Measurements from ENCODE around the gene OR2M3.

GRCh38 chr1:248152056-248152827 is 44.8 kb upstream of the OR2M3 start:
- TF ChIP-seq ELF4 (IDR thresholded peaks at IDR 0.05), result no peak
- TF ChIP-seq SP1 (IDR thresholded peaks at IDR 0.05), result no peak
- no peak for TF ChIP-seq FOXK2 (IDR thresholded peaks at IDR 0.05)
- no peak for TF ChIP-seq SUZ12 (IDR thresholded peaks at IDR 0.05)
- TF ChIP-seq TARDBP (IDR thresholded peaks at IDR 0.05), result no peak
- TF ChIP-seq BHLHE40 (IDR thresholded peaks at IDR 0.05; ENCODE audit: borderline replicate concordance), result no peak
- TF ChIP-seq CTBP1 (IDR thresholded peaks at IDR 0.05; ENCODE audit: borderline replicate concordance), result no peak
- no peak for TF ChIP-seq FOXM1 (IDR thresholded peaks at IDR 0.05; ENCODE audit: borderline replicate concordance)
- no peak for TF ChIP-seq FOXA1 (IDR thresholded peaks at IDR 0.05)
- TF ChIP-seq L3MBTL2 (conservative IDR thresholded peaks at IDR 0.05), result no peak
- TF ChIP-seq ARNT (IDR thresholded peaks at IDR 0.05), result no peak
- no peak for TF ChIP-seq ZNF384 (IDR thresholded peaks at IDR 0.05)
- no peak for TF ChIP-seq LEF1 (IDR thresholded peaks at IDR 0.05; ENCODE audit: borderline replicate concordance)
- TF ChIP-seq HDGF (IDR thresholded peaks at IDR 0.05; ENCODE audit: borderline replicate concordance), result no peak

Measured in HEK293T (cell line).